Testis (tissue), 2 donors: ENCODE data around the gene CFAP299.

Experiments
- POLR2A ChIP-seq: fragments of 450-650 bp; IDR thresholded peaks from one replicate; pipeline ENCODE4 v1.6.1; 2017; ENCODE audit warnings: antibody characterized with exemption, mild to moderate bottlenecking, moderate library complexity
- TF ChIP-seq, protein P1 (sequence below), 3 experiments: fragments of 450-650 bp in 2 of 3; fragments of 200-600 bp in 1 of 3; sonication (generic) in 1 of 3; IDR thresholded peaks; one replicate each; pipeline ENCODE4 v1.5.1; 2016 to 2019; ENCODE audit warnings: antibody characterized with exemption in 3 of 3, mild to moderate bottlenecking in 2 of 3, moderate library complexity in 1 of 3

DNA sequence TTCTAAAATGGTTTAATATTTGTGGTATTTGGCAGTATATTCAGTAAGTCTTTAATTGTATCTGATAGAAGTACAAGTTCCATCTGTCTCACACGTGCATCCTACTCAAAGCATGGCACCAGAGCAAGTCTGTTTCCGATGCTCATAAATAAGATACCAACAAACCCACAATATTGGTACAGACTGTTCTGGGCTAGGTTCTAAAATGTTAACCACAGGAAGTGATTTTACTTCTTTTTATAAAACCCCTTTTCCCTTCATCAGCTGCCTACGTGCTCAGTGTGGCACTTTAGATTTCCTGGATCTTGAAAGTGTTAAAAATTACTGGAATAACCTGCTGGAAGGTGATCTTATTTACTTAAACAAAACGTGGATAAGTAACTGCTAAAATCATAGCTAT is 165.1 kb downstream of the CFAP299 start:
- TF ChIP-seq, protein P1, sequence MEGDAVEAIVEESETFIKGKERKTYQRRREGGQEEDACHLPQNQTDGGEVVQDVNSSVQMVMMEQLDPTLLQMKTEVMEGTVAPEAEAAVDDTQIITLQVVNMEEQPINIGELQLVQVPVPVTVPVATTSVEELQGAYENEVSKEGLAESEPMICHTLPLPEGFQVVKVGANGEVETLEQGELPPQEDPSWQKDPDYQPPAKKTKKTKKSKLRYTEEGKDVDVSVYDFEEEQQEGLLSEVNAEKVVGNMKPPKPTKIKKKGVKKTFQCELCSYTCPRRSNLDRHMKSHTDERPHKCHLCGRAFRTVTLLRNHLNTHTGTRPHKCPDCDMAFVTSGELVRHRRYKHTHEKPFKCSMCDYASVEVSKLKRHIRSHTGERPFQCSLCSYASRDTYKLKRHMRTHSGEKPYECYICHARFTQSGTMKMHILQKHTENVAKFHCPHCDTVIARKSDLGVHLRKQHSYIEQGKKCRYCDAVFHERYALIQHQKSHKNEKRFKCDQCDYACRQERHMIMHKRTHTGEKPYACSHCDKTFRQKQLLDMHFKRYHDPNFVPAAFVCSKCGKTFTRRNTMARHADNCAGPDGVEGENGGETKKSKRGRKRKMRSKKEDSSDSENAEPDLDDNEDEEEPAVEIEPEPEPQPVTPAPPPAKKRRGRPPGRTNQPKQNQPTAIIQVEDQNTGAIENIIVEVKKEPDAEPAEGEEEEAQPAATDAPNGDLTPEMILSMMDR (IDR thresholded peaks at IDR 0.05) = no peak
- no peak for TF ChIP-seq POLR2A
